Omental fat pad (tissue), 4 donors: ENCODE results near the gene GALNT15. TPM values are rescaled to one million over a fixed set of nuclear protein-coding genes. Genes with fewer than 3 reads are reported as not detected.

Experiments used
- ATAC-seq: fragments of 150-250 bp; one replicate; pipeline ENCODE4 v1.9.1; 2016; ENCODE audit warnings: mild to moderate bottlenecking, moderate library complexity; ENCODE audit not compliant: low FRiP score
- DNase-seq: peaks from one replicate; pipeline ENCODE4 v3.0.0-alpha.2; 2019; ENCODE audit warnings: low spot score
- total RNA-seq, 4 donors: library from RNA; depleted of rRNA; stranded (reverse); fragments of >200 nt; gene quantifications; one replicate each; pipeline ENCODE4 v1.1.0, GENCODE V29; 2016
- TF ChIP-seq, protein P1 (sequence below), 3 donors: fragments of 450-650 bp; IDR thresholded peaks; one replicate each; pipeline ENCODE4 v1.5.1; 2016 to 2017; ENCODE audit warnings: antibody characterized with exemption in 3 of 3, mild to moderate bottlenecking in 3 of 3, moderate library complexity in 2 of 3

Gene GALNT15
- total RNA-seq: 100 to 1,000 TPM; 135 to 717 (median 384) TPM

- peak; percentile 62 for DNase-seq
- TF ChIP-seq, protein P1, sequence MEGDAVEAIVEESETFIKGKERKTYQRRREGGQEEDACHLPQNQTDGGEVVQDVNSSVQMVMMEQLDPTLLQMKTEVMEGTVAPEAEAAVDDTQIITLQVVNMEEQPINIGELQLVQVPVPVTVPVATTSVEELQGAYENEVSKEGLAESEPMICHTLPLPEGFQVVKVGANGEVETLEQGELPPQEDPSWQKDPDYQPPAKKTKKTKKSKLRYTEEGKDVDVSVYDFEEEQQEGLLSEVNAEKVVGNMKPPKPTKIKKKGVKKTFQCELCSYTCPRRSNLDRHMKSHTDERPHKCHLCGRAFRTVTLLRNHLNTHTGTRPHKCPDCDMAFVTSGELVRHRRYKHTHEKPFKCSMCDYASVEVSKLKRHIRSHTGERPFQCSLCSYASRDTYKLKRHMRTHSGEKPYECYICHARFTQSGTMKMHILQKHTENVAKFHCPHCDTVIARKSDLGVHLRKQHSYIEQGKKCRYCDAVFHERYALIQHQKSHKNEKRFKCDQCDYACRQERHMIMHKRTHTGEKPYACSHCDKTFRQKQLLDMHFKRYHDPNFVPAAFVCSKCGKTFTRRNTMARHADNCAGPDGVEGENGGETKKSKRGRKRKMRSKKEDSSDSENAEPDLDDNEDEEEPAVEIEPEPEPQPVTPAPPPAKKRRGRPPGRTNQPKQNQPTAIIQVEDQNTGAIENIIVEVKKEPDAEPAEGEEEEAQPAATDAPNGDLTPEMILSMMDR (IDR thresholded peaks at IDR 0.05): no peak
- peak; percentile 85 for ATAC-seq
Observed at GRCh38 chr3:16174389-16174788, at the start of gene GALNT15. Gene GALNT15 (plus strand): TSS chr3:16174680. CDS start chr3:16175152, 472 bp downstream.

DNA sequence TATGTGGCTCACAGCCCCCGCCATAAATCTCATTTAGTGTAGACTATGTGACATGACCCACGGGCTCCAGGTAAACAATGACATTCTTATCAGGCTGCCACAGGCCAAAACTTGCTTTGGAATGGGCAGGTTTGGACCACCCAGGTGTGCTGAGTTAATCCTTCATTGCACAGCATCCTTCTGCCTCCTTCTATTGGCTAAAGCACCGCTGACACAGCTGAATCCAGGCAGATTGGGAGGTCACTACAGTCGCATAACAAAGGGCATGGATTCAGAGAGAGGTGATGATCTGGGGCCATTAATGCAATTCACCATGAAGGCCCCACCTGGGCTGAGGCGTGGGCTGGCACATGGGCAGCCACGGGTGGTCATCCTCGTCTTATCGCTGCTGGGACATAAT lies 47.8 kb upstream of the GALNT15 start:
- no peak for ATAC-seq
- TF ChIP-seq, protein P1 (IDR thresholded peaks at IDR 0.05): no peak
- DNase-seq: no peak

DNA sequence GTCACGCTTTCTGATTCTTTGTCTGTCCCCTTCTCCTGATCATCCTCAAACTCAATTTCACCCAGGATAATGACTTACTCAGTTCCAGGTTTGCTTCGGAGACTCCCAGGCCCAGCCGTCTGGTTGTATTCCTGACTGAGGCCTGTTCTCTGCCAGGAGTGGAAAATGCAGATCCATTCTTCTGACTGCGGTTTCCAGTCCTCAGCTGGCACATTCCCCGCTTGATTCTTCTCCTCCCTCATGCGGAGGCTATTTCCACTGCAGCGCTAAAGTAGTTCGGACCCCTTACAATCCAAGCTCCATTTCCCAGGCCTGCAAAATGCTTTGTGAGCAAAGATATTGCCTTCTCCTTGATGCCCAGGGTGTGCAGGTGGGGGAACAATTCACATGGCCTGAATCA lies 47.2 kb upstream of the GALNT15 start:
- DNase-seq: no peak
- ATAC-seq: no peak
- TF ChIP-seq, protein P1 (IDR thresholded peaks at IDR 0.05): no peak

GRCh38 chr3:16130066-16130465 lies 44.4 kb upstream of the GALNT15 start:
- TF ChIP-seq, protein P1 (IDR thresholded peaks at IDR 0.05): no peak
- DNase-seq: no peak
- ATAC-seq: no peak

- no peak for ATAC-seq
- TF ChIP-seq, protein P1 (IDR thresholded peaks at IDR 0.05): no peak
- DNase-seq: no peak
Observed at GRCh38 chr3:16132190-16132589, 42.3 kb upstream of the GALNT15 start.

GRCh38 chr3:16132928-16133327 lies 41.6 kb upstream of the GALNT15 start:
- no peak for DNase-seq
- TF ChIP-seq, protein P1 (IDR thresholded peaks at IDR 0.05): no peak
- peak; percentile 50 for ATAC-seq

DNA sequence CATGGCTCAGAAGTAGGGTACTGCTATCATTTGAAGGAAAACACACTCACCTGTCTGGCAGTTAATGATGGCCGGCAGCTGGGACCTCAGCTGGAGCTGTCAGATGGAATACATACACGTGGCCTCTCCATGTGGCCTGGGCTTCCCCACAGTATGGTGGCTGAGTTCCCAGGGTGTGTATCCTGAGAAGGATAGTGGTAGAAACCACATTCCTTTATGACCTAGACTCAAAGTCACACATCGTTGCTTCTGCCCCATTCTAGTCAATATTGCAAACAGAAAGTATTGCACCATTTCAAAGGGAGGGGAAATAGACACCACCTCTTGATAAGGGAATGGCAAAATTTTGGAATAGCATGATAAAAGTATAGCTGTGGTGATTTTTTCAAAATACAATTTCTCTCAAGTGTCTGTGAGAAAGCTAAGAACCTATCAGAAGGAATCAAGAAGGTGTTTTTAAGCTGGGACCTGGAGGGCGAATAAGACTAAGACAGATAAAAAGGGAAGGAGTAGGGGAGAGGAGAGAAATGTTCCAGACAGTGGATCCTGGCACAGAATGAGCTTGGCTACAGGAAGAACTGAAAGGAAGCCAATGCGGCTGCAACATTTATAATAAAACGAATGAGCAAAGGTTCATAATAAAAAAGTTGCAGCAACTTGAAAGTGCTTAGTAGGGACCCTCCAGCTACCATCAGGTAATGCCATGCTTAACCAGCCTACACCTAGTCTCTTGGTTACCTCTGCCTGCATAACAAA lies 40.1 kb upstream of the GALNT15 start:
- TF ChIP-seq, protein P1 (IDR thresholded peaks at IDR 0.05): no peak

More for the DNA sequence above, 40.1 kb upstream of the GALNT15 start:
- ATAC-seq: no peak
- no peak for DNase-seq
